GM12878 (cell line): ENCODE measurements around the gene CREB3. TPM values are rescaled to one million over a fixed set of nuclear protein-coding genes. Genes with fewer than 3 reads are reported as not detected.
A peak's percentile ranks its signal among the peaks of the same experiment; 100 is the strongest.

Experiments used
- ASH2L ChIP-seq: fragments of 300-600, 200-600 bp; sonication (generic); IDR thresholded peaks from 2 replicates; pipeline ENCODE4 v1.6.1; 2017; ENCODE audit warnings: low read depth, mild to moderate bottlenecking, borderline replicate concordance
- BACH1 ChIP-seq: fragments of 450-650 bp; IDR thresholded peaks from 2 replicates; pipeline ENCODE4 v1.6.1; 2017; ENCODE audit warnings: mild to moderate bottlenecking, borderline replicate concordance
- BRCA1 ChIP-seq: IDR thresholded peaks from 2 replicates; pipeline ENCODE4 v1.6.1; 2011; ENCODE audit warnings: low read depth, low read length, improper control_type of control experiment
- EGR1 ChIP-seq, 2 experiments: IDR thresholded peaks; 1 replicate in 1 of 2; 2 replicates in 1 of 2; pipeline ENCODE4 v1.6.1; 2011 to 2012; ENCODE audit warnings: low read depth in 2 of 2, low read length in 2 of 2, borderline replicate concordance in 1 of 2, mild to moderate bottlenecking in 1 of 2, moderate library complexity in 1 of 2
- JUNB ChIP-seq: IDR thresholded peaks from 2 replicates; pipeline ENCODE4 v1.6.1; 2016; ENCODE audit warnings: antibody characterized with exemption, mild to moderate bottlenecking
- KAT2A ChIP-seq: conservative IDR thresholded peaks from 2 replicates; pipeline ENCODE4 v1.6.1; 2011; ENCODE audit warnings: low read depth, low read length; ENCODE audit not compliant: control insufficient read depth
- MEF2B ChIP-seq: fragments of 450-650 bp; IDR thresholded peaks from 2 replicates; pipeline ENCODE4 v1.6.1; 2018; ENCODE audit warnings: mild to moderate bottlenecking, moderate library complexity; ENCODE audit not compliant: partially characterized antibody, poor library complexity, severe bottlenecking
- MTA2 ChIP-seq: fragments of 450-650 bp; IDR thresholded peaks from 2 replicates; pipeline ENCODE4 v1.6.1; 2016; ENCODE audit warnings: low read depth, mild to moderate bottlenecking, moderate library complexity
- MTA3 ChIP-seq: IDR thresholded peaks from 2 replicates; pipeline ENCODE4 v1.6.1; 2012; ENCODE audit warnings: low read length, inconsistent platforms, borderline replicate concordance
- STAT3 ChIP-seq: IDR thresholded peaks from 2 replicates; pipeline ENCODE4 v1.6.1; 2011; ENCODE audit warnings: low read depth, low read length, improper control_type of control experiment
- TAF1 ChIP-seq: IDR thresholded peaks from 2 replicates; pipeline ENCODE4 v1.6.1; 2011; ENCODE audit warnings: mild to moderate bottlenecking, low read depth, low read length, borderline replicate concordance
- ZNF207 ChIP-seq: fragments of 450-650 bp; IDR thresholded peaks from 2 replicates; pipeline ENCODE4 v1.6.1; 2014; ENCODE audit warnings: antibody characterized with exemption, mild to moderate bottlenecking, borderline replicate concordance
- ZNF217 ChIP-seq: fragments of 450-650 bp; IDR thresholded peaks from 2 replicates; pipeline ENCODE4 v1.6.1; 2017; ENCODE audit warnings: antibody characterized with exemption, mild to moderate bottlenecking
- ZNF384 ChIP-seq: IDR thresholded peaks from 2 replicates; pipeline ENCODE4 v1.6.1; 2012; ENCODE audit warnings: low read depth, mild to moderate bottlenecking, low read length, improper control_type of control experiment, borderline replicate concordance
- polyA plus RNA-seq, 11 experiments: library from polyadenylated mRNA; depleted of rRNA in 4 of 11; unstranded in 6 of 11; stranded (reverse) in 5 of 11; fragments of >200 nt; fragmentation: Nextera tagmentation in 4 of 11; fragmentation: Illumina TruSeq in 1 of 11; extraction: Ambion mirVana in 4 of 11; extraction: Trizol in 1 of 11; gene quantifications; 1 replicate in 1 of 11; 2 replicates in 10 of 11; pipeline versions ENCODE4 v1.2.1 to v1.2.3, GENCODE V29; 2011 to 2016; ENCODE audit warnings: inconsistent platforms in 2 of 11, missing spikeins in 2 of 11, low read depth in 1 of 11
- total RNA-seq, 4 experiments: library from RNA; depleted of rRNA in 3 of 4; stranded (reverse); fragments of >200 nt in 3 of 4; fragmentation: Illumina TruSeq in 1 of 4; extraction: Trizol in 1 of 4; gene quantifications; 2 replicates each; pipeline versions ENCODE4 v1.2.1 to v1.2.3, GENCODE V29; 2013 to 2021
- TF ChIP-seq, protein P1 (sequence below): fragments of 450-650 bp; IDR thresholded peaks from 2 replicates; pipeline ENCODE4 v1.6.1; 2017; ENCODE audit warnings: mild to moderate bottlenecking, moderate library complexity
- TF ChIP-seq, protein P2 (sequence below), 3 experiments: IDR thresholded peaks in 2 of 3; conservative IDR thresholded peaks in 1 of 3; 2 replicates each; pipeline ENCODE4 v1.5.1; 2011; ENCODE audit warnings: low read depth in 3 of 3, low read length in 3 of 3, mild to moderate bottlenecking in 3 of 3, control low read depth in 2 of 3, moderate library complexity in 2 of 3, inconsistent platforms in 1 of 3, mixed read lengths in 1 of 3; ENCODE audit not compliant: control insufficient read depth in 2 of 3, insufficient read depth in 1 of 3; ENCODE audit errors: extremely low read depth in 1 of 3
- TF ChIP-seq, protein P3 (sequence below): fragments of 450-650 bp; formaldehyde crosslinking; IDR thresholded peaks from 2 replicates; pipeline ENCODE4 v1.4.0; 2022; ENCODE audit warnings: mild to moderate bottlenecking, moderate library complexity
- TF ChIP-seq, protein P4 (sequence below): fragments of 450-650 bp; IDR thresholded peaks from 2 replicates; pipeline ENCODE4 v1.6.1; 2017; ENCODE audit warnings: low read depth, mild to moderate bottlenecking, moderate library complexity

The CREB3 gene
- total and polyA plus RNA-seq, 10 of the 15 experiments (the other 5 are each of a cell fraction or from before 2014, with no cell fraction given) = 9.8 to 38.9 (median 19.8) TPM

DNA sequence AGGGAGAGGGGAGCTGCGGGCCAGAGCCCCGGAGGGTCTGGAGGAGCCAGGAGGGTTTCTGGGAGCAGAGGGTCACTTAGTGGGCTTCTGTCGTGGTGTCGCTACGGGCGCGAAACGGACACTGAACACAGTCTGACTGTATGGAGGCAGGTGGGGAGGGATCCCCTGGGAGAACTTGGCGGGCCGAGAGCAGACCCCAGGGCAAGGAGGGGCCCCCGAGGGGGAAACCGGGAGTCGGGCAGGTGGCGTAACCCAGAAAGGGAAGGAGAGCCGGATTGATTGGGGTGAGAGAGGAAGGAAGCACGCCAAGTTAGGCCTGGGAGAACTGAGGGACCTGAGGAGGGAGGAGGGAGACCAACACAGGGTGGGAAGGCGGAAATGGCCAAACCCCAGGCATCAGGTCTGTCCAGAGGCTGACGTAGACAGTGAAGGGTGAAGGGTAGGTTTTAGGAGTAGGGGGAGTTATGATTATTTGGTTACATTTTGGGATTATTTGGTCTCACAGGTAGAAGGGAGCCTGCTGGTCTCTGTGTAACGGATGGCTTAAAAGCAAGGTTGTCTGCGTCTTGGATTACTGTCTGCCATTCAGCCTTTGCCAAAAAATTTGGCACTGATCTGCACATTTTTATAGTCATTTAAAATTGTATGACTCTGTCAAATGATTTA lies 24.9 kb downstream of the CREB3 start (continued):
- TF ChIP-seq, protein P1, sequence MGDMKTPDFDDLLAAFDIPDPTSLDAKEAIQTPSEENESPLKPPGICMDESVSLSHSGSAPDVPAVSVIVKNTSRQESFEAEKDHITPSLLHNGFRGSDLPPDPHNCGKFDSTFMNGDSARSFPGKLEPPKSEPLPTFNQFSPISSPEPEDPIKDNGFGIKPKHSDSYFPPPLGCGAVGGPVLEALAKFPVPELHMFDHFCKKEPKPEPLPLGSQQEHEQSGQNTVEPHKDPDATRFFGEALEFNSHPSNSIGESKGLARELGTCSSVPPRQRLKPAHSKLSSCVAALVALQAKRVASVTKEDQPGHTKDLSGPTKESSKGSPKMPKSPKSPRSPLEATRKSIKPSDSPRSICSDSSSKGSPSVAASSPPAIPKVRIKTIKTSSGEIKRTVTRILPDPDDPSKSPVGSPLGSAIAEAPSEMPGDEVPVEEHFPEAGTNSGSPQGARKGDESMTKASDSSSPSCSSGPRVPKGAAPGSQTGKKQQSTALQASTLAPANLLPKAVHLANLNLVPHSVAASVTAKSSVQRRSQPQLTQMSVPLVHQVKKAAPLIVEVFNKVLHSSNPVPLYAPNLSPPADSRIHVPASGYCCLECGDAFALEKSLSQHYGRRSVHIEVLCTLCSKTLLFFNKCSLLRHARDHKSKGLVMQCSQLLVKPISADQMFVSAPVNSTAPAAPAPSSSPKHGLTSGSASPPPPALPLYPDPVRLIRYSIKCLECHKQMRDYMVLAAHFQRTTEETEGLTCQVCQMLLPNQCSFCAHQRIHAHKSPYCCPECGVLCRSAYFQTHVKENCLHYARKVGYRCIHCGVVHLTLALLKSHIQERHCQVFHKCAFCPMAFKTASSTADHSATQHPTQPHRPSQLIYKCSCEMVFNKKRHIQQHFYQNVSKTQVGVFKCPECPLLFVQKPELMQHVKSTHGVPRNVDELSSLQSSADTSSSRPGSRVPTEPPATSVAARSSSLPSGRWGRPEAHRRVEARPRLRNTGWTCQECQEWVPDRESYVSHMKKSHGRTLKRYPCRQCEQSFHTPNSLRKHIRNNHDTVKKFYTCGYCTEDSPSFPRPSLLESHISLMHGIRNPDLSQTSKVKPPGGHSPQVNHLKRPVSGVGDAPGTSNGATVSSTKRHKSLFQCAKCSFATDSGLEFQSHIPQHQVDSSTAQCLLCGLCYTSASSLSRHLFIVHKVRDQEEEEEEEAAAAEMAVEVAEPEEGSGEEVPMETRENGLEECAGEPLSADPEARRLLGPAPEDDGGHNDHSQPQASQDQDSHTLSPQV = no peak
- no peak for TF ChIP-seq BRCA1
- no peak for TF ChIP-seq ZNF207
- TF ChIP-seq, protein P2, sequence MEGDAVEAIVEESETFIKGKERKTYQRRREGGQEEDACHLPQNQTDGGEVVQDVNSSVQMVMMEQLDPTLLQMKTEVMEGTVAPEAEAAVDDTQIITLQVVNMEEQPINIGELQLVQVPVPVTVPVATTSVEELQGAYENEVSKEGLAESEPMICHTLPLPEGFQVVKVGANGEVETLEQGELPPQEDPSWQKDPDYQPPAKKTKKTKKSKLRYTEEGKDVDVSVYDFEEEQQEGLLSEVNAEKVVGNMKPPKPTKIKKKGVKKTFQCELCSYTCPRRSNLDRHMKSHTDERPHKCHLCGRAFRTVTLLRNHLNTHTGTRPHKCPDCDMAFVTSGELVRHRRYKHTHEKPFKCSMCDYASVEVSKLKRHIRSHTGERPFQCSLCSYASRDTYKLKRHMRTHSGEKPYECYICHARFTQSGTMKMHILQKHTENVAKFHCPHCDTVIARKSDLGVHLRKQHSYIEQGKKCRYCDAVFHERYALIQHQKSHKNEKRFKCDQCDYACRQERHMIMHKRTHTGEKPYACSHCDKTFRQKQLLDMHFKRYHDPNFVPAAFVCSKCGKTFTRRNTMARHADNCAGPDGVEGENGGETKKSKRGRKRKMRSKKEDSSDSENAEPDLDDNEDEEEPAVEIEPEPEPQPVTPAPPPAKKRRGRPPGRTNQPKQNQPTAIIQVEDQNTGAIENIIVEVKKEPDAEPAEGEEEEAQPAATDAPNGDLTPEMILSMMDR (IDR thresholded peaks at IDR 0.05 in 2 of 3, conservative IDR thresholded peaks at IDR 0.05 in 1 of 3; ENCODE audit: control insufficient read depth in 2 of 3, extremely low read depth in 1 of 3, insufficient read depth in 1 of 3, low read depth in 3 of 3, low read length in 3 of 3) = no peak
- TF ChIP-seq MTA2 = peak; percentile 61
- no peak for TF ChIP-seq KAT2A
- TF ChIP-seq ZNF217 = 0 out of 2 replicates have a peak, but pooled peaks have one; percentile 5
- TF ChIP-seq EGR1 (IDR thresholded peaks at IDR 0.05; ENCODE audit: borderline replicate concordance in 1 of 2, low read depth in 2 of 2, low read length in 2 of 2) = no peak
- TF ChIP-seq MEF2B = peak; percentile 94
- TF ChIP-seq, protein P3, sequence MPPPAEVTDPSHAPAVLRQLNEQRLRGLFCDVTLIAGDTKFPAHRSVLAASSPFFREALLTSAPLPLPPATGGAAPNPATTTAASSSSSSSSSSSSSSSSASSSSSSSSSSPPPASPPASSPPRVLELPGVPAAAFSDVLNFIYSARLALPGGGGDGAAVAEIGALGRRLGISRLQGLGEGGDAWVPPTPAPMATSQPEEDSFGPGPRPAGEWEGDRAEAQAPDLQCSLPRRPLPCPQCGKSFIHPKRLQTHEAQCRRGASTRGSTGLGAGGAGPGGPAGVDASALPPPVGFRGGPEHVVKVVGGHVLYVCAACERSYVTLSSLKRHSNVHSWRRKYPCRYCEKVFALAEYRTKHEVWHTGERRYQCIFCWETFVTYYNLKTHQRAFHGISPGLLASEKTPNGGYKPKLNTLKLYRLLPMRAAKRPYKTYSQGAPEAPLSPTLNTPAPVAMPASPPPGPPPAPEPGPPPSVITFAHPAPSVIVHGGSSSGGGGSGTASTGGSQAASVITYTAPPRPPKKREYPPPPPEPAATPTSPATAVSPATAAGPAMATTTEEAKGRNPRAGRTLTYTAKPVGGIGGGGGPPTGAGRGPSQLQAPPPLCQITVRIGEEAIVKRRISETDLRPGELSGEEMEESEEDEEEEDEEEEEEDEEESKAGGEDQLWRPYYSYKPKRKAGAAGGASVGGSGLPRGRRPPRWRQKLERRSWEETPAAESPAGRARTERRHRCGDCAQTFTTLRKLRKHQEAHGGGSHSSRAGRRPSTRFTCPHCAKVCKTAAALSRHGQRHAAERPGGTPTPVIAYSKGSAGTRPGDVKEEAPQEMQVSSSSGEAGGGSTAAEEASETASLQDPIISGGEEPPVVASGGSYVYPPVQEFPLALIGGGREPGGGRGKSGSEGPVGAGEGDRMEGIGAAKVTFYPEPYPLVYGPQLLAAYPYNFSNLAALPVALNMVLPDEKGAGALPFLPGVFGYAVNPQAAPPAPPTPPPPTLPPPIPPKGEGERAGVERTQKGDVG = no peak
- TF ChIP-seq TAF1 = no peak
- no peak for TF ChIP-seq STAT3
- TF ChIP-seq ASH2L = 0 out of 2 replicates have a peak, but pooled peaks have one; percentile 2
- no peak; the same call in 1 of the 2 replicates for TF ChIP-seq JUNB
- TF ChIP-seq BACH1 = no peak
- peak; percentile 64; the same call in 1 of the 2 replicates for TF ChIP-seq MTA3
- TF ChIP-seq ZNF384 = no peak
- TF ChIP-seq, protein P4, sequence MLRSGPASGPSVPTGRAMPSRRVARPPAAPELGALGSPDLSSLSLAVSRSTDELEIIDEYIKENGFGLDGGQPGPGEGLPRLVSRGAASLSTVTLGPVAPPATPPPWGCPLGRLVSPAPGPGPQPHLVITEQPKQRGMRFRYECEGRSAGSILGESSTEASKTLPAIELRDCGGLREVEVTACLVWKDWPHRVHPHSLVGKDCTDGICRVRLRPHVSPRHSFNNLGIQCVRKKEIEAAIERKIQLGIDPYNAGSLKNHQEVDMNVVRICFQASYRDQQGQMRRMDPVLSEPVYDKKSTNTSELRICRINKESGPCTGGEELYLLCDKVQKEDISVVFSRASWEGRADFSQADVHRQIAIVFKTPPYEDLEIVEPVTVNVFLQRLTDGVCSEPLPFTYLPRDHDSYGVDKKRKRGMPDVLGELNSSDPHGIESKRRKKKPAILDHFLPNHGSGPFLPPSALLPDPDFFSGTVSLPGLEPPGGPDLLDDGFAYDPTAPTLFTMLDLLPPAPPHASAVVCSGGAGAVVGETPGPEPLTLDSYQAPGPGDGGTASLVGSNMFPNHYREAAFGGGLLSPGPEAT = peak; percentile 56; the same call in 1 of the 2 replicates
